Stimulated activated CD8-positive, alpha-beta memory T cell treated with anti-CD3 and anti-CD28 coated beads, Interleukin-12 subunit alpha, Interleukin-12 subunit beta, amount 100 ng/mL, for 24 hours (primary cell): Measurements from ENCODE around the gene NR5A2.

Experiments
- DNase-seq: peaks from one replicate; pipeline ENCODE4 v3.0.0-alpha.2; 2020; ENCODE audit errors: extremely low read depth

Gene NR5A2

DNA sequence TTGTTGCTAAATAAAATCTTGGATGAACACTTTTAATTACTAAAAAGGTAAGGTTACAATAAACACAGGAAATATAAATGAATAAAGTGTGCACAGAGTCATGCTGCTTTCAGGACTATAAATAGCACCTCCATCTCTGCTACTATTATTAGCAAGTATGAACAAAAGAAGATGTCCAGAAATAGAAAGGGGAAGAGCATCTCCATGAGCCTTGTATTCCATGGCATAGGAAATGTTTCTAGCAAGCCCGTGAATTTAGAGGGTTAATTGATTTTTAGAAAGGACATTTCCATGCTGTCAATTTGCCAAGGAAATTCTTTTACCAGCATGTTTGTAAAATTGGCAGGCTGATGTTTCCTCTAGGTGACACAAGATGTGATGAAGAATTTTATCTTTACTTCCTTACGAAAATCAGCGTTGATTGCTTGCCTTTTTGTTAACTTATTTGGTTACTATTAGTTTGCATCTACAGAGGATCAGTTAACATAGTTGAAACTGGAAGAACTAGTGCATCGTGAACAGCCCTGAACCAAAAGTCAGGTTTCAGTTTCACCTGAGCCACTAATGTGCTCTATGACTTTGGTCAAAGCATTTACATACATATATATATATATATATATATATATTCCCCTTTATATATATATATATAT, 45.3 kb downstream of the NR5A2 start:
- DNase-seq, result no peak

DNA sequence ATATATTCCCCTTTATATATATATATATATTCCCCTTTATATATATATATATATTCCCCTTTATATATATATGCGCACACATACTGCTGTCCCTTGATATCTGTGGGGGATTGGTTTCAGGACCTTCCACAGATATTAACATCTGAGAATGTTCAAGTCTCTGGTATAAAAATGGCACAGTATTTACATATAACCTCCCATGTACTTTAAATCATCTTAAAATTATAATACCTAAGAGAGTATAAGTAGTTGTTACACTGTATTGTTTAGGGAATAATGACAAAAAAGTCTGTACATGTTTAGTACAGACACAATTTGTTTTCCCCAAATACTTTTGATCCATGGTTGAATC, 45.8 kb downstream of the NR5A2 start:
- DNase-seq, result no peak

GRCh38 chr1:200075522-200075921, 48.0 kb downstream of the NR5A2 start:
- no peak for DNase-seq

DNA sequence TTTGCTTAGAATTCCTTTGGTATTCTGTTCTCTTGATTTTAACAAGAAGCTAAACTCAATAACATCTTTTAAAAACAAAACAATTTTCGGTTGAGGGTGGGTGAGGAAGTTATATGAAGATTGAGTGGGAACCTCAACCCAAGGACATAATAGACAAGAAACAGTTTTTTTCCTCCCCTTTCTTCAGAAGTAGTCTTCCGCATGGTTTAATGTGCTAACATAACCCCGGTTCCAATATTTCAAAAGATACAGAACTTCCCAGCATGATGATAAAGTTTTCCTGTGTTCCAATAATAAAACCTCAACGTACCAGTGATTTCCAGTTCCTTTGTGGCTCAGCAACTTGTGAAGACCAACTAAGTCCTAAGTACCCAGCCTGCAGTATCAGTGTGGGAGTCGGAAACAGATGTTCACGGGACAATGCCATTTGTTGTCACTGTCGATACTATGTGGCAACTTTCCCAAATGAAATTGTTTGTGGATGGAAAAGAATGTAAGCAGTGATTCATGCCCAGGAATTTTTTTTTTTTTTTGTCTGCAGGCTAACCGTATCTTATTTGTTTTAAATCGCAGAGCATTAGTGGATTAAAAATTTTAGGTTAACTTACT, 48.5 kb downstream of the NR5A2 start:
- no peak for DNase-seq

GRCh38 chr1:200079232-200079940, 51.9 kb downstream of the NR5A2 start:
- no peak for DNase-seq

GRCh38 chr1:200081151-200081968, 53.9 kb downstream of the NR5A2 start:
- no peak for DNase-seq

DNA sequence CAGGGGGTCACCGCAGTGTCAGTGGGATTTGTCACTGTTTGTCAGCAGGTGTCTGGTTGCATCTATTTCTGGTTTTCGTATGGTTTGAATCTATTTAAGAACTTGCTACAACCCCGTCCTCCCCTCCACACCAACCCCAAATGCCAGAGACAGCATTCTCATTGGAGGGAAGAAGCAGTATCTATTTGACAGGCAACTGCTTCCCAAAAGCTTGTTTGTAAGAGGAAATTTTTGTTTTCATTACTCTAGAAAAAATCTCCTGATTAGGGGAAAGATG, 54.4 kb downstream of the NR5A2 start:
- DNase-seq, result no peak

GRCh38 chr1:200082329-200082728, 54.8 kb downstream of the NR5A2 start:
- DNase-seq, result no peak

- no peak for DNase-seq
Observed at GRCh38 chr1:200090252-200091159, 63.0 kb downstream of the NR5A2 start.

GRCh38 chr1:200095057-200095577, 67.6 kb downstream of the NR5A2 start:
- DNase-seq, result no peak

DNA sequence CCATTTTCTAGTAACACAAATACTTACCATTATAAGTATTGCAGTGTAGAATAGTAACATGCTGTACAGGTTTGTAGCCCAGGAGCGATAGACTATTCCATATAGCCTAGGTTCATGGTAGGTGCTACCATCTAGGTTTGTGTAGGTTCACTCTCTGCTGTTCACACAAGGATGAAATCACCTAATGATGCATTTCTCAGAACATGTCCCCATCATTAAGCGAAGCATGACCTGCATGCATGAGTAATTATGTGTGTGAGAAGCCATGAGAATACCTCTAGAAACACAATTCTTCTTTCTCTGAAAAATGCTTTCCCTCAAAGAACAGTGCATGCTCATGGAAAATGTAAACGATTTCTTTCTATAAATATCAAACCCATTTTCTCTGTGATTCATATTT, 69.3 kb downstream of the NR5A2 start:
- no peak for DNase-seq

- no peak for DNase-seq
Observed at GRCh38 chr1:200099040-200099439, 71.5 kb downstream of the NR5A2 start.

DNA sequence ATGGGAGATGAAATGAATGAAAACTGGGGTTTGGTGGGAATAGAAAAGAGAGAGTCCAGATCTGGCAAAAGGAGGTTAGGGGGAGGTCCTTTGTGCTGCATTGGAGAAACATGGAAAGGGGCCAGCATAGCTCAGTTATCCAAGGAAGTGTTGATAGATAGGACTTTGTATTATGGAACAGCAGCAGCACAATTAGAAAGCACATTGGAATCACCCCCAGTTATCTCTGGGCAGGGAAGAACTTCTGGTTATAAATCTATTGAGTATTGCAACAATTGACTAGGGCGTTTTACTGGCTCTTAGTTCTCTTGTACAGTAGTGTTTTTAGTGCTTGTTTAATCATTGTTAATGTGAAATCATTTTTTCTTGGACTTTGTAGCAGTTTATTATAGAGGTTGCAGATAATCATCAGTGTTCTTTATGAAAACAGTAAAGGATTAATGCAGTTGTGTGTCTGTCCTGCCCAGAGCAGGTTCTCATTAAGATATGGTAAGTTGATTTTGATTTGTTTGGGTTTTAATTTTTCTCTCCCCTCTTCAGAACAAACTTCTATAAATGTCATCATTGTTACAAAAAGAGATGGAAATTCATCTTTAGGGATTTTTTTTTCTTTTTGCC, 76.6 kb downstream of the NR5A2 start:
- DNase-seq, result no peak

GRCh38 chr1:200107004-200107470, 79.5 kb downstream of the NR5A2 start:
- no peak for DNase-seq

GRCh38 chr1:200108659-200109058, 81.1 kb downstream of the NR5A2 start:
- DNase-seq, result no peak

DNA sequence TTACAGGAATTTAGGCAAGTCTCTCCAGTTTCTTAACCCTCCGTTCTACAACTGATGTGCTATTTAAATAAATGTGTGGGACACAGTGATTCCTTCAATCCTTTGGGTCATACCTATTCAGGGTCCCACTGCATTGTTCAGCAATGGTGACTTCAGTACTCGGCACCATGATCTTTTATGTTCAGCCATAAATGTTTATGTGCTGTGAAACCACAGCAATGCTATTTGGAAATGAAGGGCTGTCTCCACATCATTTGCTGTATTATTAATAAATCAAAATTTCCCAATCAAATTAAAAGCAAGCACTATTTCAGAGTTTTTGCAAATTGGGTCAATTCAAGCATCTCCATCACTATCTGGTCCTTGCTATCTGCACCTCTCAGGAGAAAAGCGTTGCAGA, 84.8 kb downstream of the NR5A2 start:
- no peak for DNase-seq

DNA sequence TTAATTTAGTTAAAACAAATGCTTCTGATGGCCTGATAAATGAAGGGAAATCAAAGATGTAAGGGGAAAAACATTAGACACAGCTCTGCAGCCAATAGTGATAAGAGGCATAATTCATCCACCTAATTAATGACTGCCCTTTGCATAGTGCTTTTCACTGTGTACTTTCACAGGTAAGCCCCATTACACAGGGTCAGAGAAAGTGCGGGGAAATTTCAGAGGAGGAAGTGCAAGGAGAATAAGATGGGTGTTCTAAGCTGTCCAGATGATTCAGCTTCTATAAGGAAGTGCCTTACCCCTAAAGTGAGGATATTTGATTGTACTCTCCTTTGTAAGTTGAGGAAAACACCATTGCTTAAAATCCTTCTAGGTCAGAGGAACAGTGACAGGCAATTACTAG, 88.0 kb downstream of the NR5A2 start:
- no peak for DNase-seq

DNA sequence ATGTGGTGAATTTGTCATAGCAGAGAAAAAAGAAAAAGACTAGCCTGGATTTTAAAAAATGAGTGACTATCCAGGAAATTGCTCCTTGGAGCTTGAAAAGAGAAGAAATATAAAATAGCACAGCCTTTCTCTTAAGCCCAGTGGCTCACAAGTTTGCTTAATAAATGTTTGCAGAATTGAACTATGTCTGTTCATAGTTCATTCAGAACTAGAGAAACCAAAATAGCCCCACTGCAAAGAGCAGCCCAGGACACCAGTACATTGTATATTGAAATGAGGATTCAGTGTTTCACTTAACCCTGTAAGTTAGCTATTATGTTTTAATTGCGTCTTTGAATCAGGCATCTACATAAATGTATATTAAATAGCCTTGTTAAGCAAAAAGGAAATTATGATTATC, 88.8 kb downstream of the NR5A2 start:
- DNase-seq, result no peak

DNA sequence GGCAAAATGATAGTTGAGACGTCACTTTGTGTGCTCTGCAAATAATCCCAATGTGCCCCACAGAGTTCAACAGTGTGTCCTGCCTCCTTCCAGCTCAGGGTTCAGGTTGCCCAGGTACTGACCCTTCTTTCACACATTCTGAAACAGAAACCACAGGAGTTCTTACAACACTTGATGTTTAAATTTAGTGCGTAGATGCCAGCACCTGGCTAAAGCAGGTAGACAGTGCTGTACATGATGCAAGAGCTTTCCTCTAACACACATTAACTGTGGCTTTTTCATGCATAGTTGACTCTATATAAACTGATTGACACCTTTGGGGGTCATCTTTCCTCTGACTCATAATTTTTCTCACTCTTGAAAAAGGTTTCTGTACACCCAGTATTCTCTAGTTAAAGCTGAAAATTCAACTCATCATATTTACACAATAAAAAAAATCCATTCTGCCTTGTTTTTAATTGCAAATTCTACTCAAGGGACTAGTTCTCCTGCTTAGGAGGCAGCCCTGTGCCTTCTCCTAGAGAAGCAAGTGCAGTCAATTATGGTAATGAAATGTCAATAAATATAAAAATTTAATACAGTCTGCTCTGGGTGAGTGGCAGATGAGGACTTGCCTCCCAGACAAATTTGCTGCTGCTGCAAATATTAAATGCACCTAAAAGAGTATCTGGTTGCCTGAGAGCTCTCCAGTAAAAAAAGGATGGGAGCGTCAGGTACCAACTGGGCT, 91.4 kb downstream of the NR5A2 start:
- DNase-seq, result no peak

- no peak for DNase-seq
Observed at GRCh38 chr1:200121421-200121820, 93.9 kb downstream of the NR5A2 start.
